OCI-LY7 (cell line): ENCODE measurements around the gene ABCG4. TPM values are rescaled to one million over a fixed set of nuclear protein-coding genes. Genes with fewer than 3 reads are reported as not detected.
"Not testable (repeated sequence)": the region's sequence is repeated elsewhere in the genome, so short reads cannot be mapped to it uniquely, and the experiment has no call there.

Source experiments
- BruUV-seq: library from RNA; stranded (reverse); fragments of 400-500 nt; replicated peaks from 2 replicates; lab custom pipeline; 2021; lab: Mats Ljungman, UMichigan
- CTCF ChIA-PET: fragments of 300-600 bp; sonication (Branson Sonifier 250); formaldehyde crosslinking; loops from one replicate; lab custom pipeline; 2022; ENCODE audit warnings: antibody characterized with exemption; ENCODE audit not compliant: unreplicated experiment; lab: Charles Lee
- POLR2A ChIA-PET: fragments of 300-600 bp; sonication (Branson Sonifier 250); formaldehyde crosslinking; loops from one replicate; lab custom pipeline; 2022; ENCODE audit warnings: antibody characterized with exemption; lab: Charles Lee
- DNase-seq: peaks from one replicate; pipeline ENCODE4 v3.0.0-alpha.2; 2015; ENCODE audit warnings: low spot score
- H2AFZ ChIP-seq: fragments of 200-600 bp; sonication (generic), shearing (Covaris generic); 2 replicates; pipeline ENCODE4 v1.6.1; 2014; ENCODE audit warnings: mild to moderate bottlenecking, antibody characterized with exemption, low read length, moderate library complexity
- H3K27ac ChIP-seq: fragments of 200-600 bp; sonication (generic); 2 replicates; pipeline ENCODE4 v1.5.1; 2014; ENCODE audit warnings: mixed run types, low read depth, mild to moderate bottlenecking, moderate library complexity, low read length, inconsistent platforms; ENCODE audit not compliant: poor library complexity, severe bottlenecking
- H3K36me3 ChIP-seq: fragments of 200-600 bp; sonication (generic); 2 replicates; pipeline ENCODE4 v1.6.1; 2014; ENCODE audit warnings: mild to moderate bottlenecking, antibody characterized with exemption, low read length, moderate library complexity, mixed read lengths; ENCODE audit not compliant: insufficient read depth
- H3K4me1 ChIP-seq: fragments of 200-600 bp; sonication (generic); 2 replicates; pipeline ENCODE4 v1.5.1; 2014; ENCODE audit warnings: mild to moderate bottlenecking, low read length; ENCODE audit not compliant: insufficient read depth, poor library complexity, severe bottlenecking
- H3K4me2 ChIP-seq: fragments of 200-600 bp; sonication (generic); 2 replicates; pipeline ENCODE4 v1.6.1; 2014; ENCODE audit warnings: mild to moderate bottlenecking, low read length
- H3K4me3 ChIP-seq: fragments of 200-600 bp; sonication (generic); 2 replicates; pipeline ENCODE4 v1.5.1; 2014; ENCODE audit warnings: mild to moderate bottlenecking, low read depth, low read length; ENCODE audit not compliant: poor library complexity, severe bottlenecking
- H3K79me2 ChIP-seq: fragments of 200-600 bp; sonication (generic); 2 replicates; pipeline ENCODE4 v1.6.1; 2016; ENCODE audit warnings: low read depth, mild to moderate bottlenecking, low read length, moderate library complexity, mixed read lengths; ENCODE audit not compliant: insufficient read depth
- H3K9me2 ChIP-seq: fragments of 200-600 bp; sonication (generic); 2 replicates; pipeline ENCODE4 v1.6.1; 2016; ENCODE audit warnings: mild to moderate bottlenecking, low read length, mixed read lengths; ENCODE audit not compliant: insufficient read depth
- H3K9me3 ChIP-seq: fragments of 200-600 bp; sonication (generic); 2 replicates; pipeline ENCODE4 v1.6.1; 2014; ENCODE audit warnings: mild to moderate bottlenecking, mixed run types, low read length, mixed read lengths
- H4K20me1 ChIP-seq: fragments of 200-600 bp; sonication (generic); 2 replicates; pipeline ENCODE4 v1.6.1; 2014; ENCODE audit warnings: mild to moderate bottlenecking, antibody characterized with exemption, low read length, moderate library complexity, mixed read lengths; ENCODE audit not compliant: insufficient read depth
- EZH2phosphoT487 ChIP-seq: fragments of 200-600 bp; sonication (generic); IDR thresholded peaks from 2 replicates; pipeline ENCODE4 v1.6.1; 2018; ENCODE audit warnings: low read depth, borderline replicate concordance, mild to moderate bottlenecking, mixed run types, antibody characterized with exemption, low read length, moderate library complexity, mixed read lengths
- intact Hi-C: fragments of 100-400 bp; cut with micrococcal nuclease; formaldehyde crosslinking; loops from one replicate; pipeline ENCODE4 v1.10.0; 2022; ENCODE audit not compliant: unreplicated experiment
- total RNA-seq, 2 experiments: library from RNA; depleted of rRNA in 1 of 2; stranded (reverse); fragments of >200 nt in 1 of 2; shearing (Covaris generic) in 1 of 2; gene quantifications; 2 replicates each; pipeline ENCODE4 v1.2.3, GENCODE V29; 2014 to 2022
- TF ChIP-seq, protein P1 (sequence below): fragments of 200-600 bp; sonication (generic); conservative IDR thresholded peaks from 2 replicates; pipeline ENCODE4 v1.5.1; 2014; ENCODE audit warnings: mild to moderate bottlenecking, antibody characterized with exemption, low read length, moderate library complexity, mixed read lengths

Gene ABCG4
- total RNA-seq, 2 experiments from 2014 or later: not detected

DNA sequence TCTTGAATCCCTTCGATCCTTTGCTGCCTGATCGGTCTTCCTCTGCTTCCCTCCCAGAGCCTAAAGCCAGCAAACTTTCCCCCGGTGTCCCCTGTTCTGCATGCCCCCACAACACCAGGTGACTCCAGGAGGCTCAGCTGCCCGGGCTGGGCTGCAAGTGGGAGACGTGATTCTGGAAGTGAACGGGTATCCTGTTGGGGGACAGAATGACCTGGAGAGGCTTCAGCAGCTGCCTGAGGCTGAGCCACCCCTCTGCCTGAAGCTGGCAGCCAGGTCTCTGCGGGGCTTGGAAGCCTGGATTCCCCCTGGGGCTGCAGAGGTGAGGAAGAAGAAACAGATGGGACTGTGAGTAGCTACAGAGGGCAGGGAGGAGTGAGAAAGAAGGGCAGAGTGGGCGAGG, 40.0 kb downstream of the ABCG4 start:
- H3K4me2 ChIP-seq: no peak overlapping the region
- CTCF ChIA-PET: no interaction called here

DNA sequence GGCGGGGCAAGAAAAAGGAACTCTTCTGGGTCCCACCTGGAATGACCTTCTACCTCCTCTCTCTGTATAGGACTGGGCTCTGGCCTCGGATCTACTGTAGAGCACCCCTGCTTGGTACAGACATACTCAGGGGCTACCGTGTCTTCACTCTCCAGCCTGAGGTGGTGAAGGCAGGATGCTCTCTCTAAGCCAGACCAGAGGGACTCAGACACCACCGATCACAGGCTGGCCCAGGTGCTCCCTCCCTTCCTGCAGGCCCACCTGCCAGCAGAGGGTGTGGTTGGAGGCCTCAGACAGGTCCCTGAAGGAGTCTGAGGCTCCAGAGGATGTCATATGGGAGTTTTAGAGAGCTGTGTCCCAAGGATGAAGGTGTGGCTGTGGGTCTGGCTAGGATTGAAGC, 40.5 kb downstream of the ABCG4 start:
- H3K4me3 ChIP-seq: no peak overlapping the region
- ChIA-PET POLR2A (interaction anchor here (0.9 kb wide), 1 partner anchor 71 kb away, joined by 3 read pairs; no protein-coding TSS in a partner anchor), CTCF (interaction anchor here (0.5 kb wide), 1 partner anchor 61 kb away, joined by 3 read pairs; no protein-coding TSS in a partner anchor)
- H3K4me1 ChIP-seq: no peaks in the 10 kb centered on the region
- H4K20me1 ChIP-seq: no peaks in the 10 kb centered on the region
- no peak for DNase-seq
- H3K36me3 ChIP-seq: no peaks in the 10 kb centered on the region
- no peak overlapping the region for H3K4me2 ChIP-seq
- no peak overlapping the region for H3K27ac ChIP-seq
- no peak overlapping the region for H2AFZ ChIP-seq
- BruUV-seq: no TSS peak
- TF ChIP-seq, protein P1, sequence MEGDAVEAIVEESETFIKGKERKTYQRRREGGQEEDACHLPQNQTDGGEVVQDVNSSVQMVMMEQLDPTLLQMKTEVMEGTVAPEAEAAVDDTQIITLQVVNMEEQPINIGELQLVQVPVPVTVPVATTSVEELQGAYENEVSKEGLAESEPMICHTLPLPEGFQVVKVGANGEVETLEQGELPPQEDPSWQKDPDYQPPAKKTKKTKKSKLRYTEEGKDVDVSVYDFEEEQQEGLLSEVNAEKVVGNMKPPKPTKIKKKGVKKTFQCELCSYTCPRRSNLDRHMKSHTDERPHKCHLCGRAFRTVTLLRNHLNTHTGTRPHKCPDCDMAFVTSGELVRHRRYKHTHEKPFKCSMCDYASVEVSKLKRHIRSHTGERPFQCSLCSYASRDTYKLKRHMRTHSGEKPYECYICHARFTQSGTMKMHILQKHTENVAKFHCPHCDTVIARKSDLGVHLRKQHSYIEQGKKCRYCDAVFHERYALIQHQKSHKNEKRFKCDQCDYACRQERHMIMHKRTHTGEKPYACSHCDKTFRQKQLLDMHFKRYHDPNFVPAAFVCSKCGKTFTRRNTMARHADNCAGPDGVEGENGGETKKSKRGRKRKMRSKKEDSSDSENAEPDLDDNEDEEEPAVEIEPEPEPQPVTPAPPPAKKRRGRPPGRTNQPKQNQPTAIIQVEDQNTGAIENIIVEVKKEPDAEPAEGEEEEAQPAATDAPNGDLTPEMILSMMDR: no peak
- TF ChIP-seq EZH2phosphoT487: no peak
- H3K9me3 ChIP-seq: no peaks in the 10 kb centered on the region
- intact Hi-C loops: no loop called here
- no peaks in the 10 kb centered on the region for H3K79me2 ChIP-seq
- H3K9me2 ChIP-seq: no peaks in the 10 kb centered on the region

More for the DNA sequence above, 40.0 kb downstream of the ABCG4 start:
- no peak overlapping the region for H3K4me3 ChIP-seq
- H3K36me3 ChIP-seq: no peaks in the 10 kb centered on the region
- no peak for TF ChIP-seq EZH2phosphoT487
- TF ChIP-seq, protein P1: no peak
- no TSS peak for BruUV-seq
- no peaks in the 10 kb centered on the region for H3K79me2 ChIP-seq
- POLR2A ChIA-PET: interaction anchor here (0.9 kb wide), 1 partner anchor 71 kb away, joined by 3 read pairs; no protein-coding TSS in a partner anchor
- H3K27ac ChIP-seq: no peak overlapping the region
- no peaks in the 10 kb centered on the region for H3K4me1 ChIP-seq
- no peaks in the 10 kb centered on the region for H3K9me3 ChIP-seq
- no peaks in the 10 kb centered on the region for H4K20me1 ChIP-seq
- intact Hi-C loops: no loop called here
- H2AFZ ChIP-seq: no peak overlapping the region
- H3K9me2 ChIP-seq: no peaks in the 10 kb centered on the region
- DNase-seq: no peak

DNA sequence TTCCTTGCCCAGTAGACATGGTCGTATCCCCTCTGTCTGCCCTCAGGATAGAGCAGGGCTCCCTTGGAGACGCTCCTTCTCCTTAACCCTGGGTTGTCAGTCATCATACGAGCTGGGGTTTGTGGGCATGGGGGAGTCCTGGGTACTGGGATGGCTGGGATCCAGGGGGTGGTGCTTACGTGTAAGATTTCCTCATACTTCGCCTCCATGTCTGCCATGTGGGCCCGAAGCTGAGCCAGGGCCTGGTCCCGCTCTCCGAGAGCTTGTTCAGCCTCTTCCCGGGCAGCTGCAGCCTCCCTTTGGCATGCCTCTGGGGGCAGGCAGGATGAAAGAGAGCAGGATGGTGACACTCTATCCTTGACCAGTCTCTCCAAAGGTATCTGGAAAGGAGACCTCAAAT, 41.7 kb downstream of the ABCG4 start:
- intact Hi-C loops: no loop called here
- Histone ChIP-seq H3K4me1 (no peaks in the 10 kb centered on the region), H3K79me2 (no peaks in the 10 kb centered on the region), H3K27ac (no peak overlapping the region), H3K9me2 (no peaks in the 10 kb centered on the region), H2AFZ (no peak overlapping the region), H3K9me3 (no peaks in the 10 kb centered on the region), H4K20me1 (no peaks in the 10 kb centered on the region), H3K4me3 (no peak overlapping the region), H3K4me2 (no peak overlapping the region), H3K36me3 (no peaks in the 10 kb centered on the region)
- CTCF ChIA-PET: no interaction called here
- TF ChIP-seq, protein P1: no peak
- TF ChIP-seq EZH2phosphoT487: no peak
- no peak for DNase-seq
- no TSS peak for BruUV-seq
- POLR2A ChIA-PET: interaction anchor here (0.6 to 1.2 kb wide), 3 partner anchors 91 to 595 kb away, joined by 3 read pairs; no protein-coding TSS in a partner anchor

DNA sequence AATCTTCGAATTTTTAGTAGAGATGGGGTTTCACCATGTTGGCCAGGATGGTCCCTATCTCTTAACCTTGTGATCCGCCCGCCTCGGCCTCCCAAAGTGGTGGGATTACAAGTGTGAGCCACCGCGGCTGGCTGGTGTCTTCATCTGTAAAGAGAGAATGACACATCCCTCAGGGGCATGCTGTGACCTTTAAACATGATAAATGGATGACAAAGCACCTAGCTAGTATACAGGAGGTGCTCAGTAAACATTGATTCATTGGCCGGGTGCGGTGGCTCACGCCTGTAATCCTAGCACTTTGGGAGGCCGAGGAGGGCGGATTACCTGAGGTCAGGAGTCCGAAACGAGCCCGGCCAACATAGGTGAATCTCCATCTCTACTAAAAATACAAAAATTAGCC, 42.4 kb downstream of the ABCG4 start:
- H3K27ac ChIP-seq, DNase-seq, H3K4me2 ChIP-seq, BruUV-seq, H3K4me3 ChIP-seq, CTCF ChIA-PET, H3K4me1 ChIP-seq, H3K79me2 ChIP-seq, H4K20me1 ChIP-seq, H3K36me3 ChIP-seq, H2AFZ ChIP-seq, H3K9me2 ChIP-seq, intact Hi-C loops, H3K9me3 ChIP-seq: not testable (repeated sequence)
- POLR2A ChIA-PET: interaction anchor here (0.6 to 1.2 kb wide), 4 partner anchors 91 to 596 kb away, joined by 3 read pairs; no protein-coding TSS in a partner anchor
